ENCODE results near the gene NSG1. TPM values are rescaled to one million over a fixed set of nuclear protein-coding genes. Genes with fewer than 3 reads are reported as not detected.

The NSG1 gene
- total RNA-seq, 1 donor, result not detected

GRCh38 chr4:4368809-4369580, 17.9 kb upstream of the NSG1 start:
- DNase-seq (ENCODE audit: low read depth in 2 of 3, low spot score in 2 of 3), result no peak

DNA sequence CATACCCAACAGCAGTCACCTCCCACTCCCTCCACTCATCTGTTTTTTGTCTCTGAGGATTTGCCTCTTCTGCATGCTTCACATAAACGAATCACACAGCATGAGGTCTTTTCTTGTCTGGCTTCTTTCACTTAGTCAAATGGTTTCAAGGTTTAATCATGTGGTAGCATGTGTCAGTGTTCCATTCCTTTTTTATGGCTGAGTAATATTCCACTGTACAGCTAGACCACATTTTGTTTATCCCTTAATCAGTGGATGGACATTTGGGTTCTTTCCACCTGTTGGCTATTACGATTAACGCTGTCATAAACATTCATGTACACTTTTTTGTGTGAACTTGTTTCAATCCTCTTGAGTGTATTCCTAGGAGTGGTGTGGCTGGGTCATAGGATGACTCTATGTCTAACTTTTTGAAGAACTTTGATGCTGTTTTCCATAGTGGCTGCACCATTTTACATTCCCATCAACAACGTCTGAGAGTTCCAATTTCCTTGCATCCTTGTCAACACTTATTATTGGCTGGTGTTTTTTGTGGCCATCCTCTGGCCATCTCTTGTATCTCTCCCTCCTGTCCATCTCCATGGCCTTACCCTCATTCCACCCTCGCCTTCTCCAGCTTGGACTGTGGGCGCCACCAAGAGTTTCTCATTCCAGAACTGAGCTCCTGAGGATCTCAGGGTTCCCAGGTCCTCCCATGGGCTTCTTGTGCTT, 12.4 kb upstream of the NSG1 start:
- no peak for DNase-seq (ENCODE audit: low read depth in 2 of 3, low spot score in 2 of 3)

GRCh38 chr4:4376074-4376473, 10.8 kb upstream of the NSG1 start:
- DNase-seq (ENCODE audit: low read depth in 2 of 3, low spot score in 2 of 3), result no peak

- DNase-seq (ENCODE audit: low read depth in 2 of 3, low spot score in 2 of 3), result no peak
Measured at GRCh38 chr4:4377191-4377590, 9.7 kb upstream of the NSG1 start.

GRCh38 chr4:4377732-4378460, 9.0 kb upstream of the NSG1 start:
- no peak for DNase-seq (ENCODE audit: low read depth in 2 of 3, low spot score in 2 of 3)

DNA sequence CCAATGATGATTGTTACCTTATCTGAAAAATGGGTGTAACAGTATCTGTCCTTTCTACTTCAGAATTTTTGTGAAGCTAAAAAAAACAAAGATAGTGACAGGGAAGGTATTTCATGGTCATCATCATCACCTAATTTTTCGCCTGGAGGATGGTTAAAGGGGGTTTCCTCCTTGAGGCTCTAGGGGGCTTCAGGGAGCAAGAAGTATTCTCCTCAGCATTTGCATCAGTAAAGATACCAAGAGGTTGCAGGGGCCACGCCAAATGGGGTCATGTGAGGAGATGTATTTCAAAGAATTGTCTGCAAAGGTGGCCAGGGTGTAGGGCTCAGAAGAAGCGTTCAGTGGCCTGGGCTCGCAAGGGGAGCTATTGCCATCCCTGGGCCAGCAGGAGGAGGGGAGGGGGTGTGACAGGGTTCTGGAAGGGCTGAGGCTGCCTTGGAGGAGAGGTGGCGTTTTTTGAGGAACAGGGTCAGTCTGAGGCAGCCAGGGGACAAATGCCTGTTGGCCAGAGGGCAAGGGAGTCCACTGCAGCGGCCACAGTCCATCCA, 7.3 kb upstream of the NSG1 start:
- no peak for DNase-seq (ENCODE audit: low read depth in 2 of 3, low spot score in 2 of 3)

DNA sequence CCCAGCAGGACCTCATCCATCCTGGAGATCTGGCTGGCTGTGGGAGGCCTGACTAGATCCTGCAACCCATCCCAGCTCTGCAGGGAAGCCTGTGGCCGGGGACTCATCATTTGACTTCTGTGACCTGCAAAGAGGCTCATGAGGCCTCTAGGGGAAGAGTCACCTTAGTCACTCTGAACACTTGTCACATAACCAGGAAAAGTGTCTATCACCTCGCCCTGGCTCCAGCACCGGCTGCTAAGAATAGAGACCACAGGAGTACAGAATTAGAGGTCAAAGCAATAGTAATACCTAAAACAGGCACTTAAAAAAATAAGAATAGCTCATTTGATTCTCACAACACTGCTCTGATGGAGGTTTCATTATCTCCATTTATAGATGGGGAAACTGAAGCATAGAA, 3.8 kb upstream of the NSG1 start:
- no peak for DNase-seq (ENCODE audit: low read depth in 2 of 3, low spot score in 2 of 3)

DNA sequence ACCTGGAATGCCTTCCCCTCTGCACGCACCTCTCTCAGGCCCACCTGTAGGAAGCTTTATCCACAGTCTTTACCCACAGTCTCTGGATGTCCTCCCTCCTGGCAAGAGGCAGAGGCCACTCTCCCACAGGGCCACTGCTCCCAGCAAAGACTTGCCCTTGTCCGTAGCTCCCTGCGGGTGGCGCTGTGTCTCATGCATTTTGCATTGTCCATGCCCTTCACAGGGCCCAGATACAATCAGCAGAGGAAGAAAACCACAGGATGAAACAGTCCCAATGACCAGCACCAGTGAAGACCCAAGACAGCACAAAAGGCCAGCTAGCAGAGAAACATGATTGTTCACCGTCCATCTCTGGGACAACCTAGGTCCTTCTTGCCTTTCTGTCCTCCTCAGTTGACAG, 2.1 kb upstream of the NSG1 start:
- peak in 1 of 3 donors; percentile 27 for DNase-seq (ENCODE audit: low read depth in 2 of 3, low spot score in 2 of 3)

- no peak for DNase-seq (ENCODE audit: low read depth in 2 of 3, low spot score in 2 of 3)
Measured at GRCh38 chr4:4385729-4386295, 1.1 kb upstream of the NSG1 start.

DNA sequence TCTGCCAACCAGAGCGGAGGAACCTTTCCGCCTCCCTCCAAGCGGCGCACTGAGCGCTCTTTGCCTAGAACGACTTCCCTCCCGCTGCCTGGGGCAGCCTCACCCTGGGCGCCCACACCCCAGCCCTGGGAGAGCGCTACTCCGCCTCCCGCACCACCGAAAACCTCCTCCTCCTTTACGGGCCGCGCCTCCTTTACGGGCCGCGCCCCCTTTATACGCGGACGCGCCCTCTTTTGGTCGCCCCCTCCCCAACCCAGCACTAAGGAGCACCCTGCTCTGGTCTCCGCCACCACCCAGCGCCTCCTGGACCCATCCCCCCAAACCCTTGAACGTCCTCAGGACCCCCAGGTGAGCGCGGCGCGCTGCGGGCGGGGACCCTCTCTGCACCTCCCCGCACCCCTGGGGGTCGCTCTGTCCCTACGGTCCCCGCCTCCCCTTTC, 586 bp upstream of the NSG1 start:
- peak in 1 of 3 donors; percentile 20 for DNase-seq (ENCODE audit: low read depth in 2 of 3, low spot score in 2 of 3)

GRCh38 chr4:4387531-4388310, 819 bp downstream of the NSG1 start:
- DNase-seq (ENCODE audit: low read depth in 2 of 3, low spot score in 2 of 3), result no peak

GRCh38 chr4:4388311-4388790, 1.4 kb downstream of the NSG1 start:
- no peak for DNase-seq (ENCODE audit: low read depth in 2 of 3, low spot score in 2 of 3)

DNA sequence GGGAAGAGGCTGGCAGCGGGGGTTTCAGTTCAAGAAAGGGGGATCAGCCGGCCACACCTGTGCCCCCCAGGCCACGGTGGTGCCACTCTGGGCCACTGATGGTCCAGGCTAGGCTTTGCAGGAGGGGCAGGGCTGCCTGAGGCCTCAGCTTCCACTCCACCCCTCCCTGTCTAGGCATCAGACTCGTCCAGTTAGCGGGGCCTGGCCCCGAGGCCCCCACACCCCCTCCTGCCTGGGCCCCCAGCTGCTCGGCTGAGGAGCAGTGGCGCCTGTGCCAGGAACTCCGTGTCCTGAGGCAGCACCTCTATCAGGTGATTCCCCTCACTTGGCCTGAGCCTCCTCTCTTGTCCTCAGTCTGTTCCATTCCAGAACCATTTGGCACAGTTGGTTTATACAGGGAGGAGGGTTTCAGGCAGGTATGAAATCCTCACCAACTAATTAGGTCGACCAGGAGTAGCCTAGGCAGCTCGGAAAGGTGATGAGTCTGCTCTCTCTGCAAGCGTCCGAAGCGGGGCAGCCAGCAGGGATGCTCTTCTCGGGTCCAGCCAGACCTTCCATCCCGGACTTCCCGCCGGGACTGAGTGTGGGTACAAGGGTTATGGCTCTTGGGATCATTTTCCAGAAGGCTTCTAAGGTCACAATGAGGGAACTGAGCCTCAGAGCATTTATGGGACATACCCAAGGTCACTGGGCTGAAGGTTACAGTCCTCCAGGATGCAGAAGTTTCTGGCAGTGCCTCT, 2.1 kb downstream of the NSG1 start:
- DNase-seq (ENCODE audit: low read depth in 2 of 3, low spot score in 2 of 3), result no peak

- no peak for DNase-seq (ENCODE audit: low read depth in 2 of 3, low spot score in 2 of 3)
Measured at GRCh38 chr4:4390046-4390445, 3.1 kb downstream of the NSG1 start.

DNA sequence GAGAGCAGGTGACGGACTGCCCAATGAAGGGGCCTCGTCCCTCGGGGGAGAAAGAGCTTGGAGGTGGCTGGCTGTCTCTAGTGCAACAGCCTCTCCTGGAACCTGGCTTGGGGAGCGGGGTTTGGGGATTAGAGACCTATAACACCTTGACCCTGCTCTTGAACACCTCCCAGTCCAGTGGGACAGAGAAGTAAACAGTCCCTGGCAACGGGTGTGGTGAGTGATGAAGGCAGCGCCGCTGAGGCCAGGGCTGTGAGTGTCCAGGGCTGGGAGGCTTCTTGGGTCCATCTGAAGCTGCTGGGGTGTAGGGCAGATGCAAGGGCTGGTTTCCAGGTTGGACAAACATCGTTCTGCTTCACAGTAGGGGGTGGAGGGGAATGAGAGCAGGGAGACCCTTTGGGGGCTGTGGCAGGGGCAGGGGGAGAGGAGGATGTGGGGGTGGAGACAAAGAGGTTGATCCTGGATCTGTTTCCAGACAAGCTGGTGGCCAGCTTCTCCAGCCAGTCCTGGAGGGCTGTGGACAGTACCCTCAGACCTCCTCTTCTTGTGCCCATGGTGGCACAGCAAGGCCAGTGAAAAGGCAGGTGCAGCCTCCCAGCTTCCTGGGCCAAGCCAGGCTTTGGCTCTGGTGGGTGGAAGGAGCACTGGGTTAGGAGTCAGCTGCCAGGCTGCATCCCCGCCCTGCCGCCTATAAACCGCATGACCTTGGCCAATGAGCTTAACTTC, 3.8 kb downstream of the NSG1 start:
- DNase-seq (ENCODE audit: low read depth in 2 of 3, low spot score in 2 of 3), result no peak

DNA sequence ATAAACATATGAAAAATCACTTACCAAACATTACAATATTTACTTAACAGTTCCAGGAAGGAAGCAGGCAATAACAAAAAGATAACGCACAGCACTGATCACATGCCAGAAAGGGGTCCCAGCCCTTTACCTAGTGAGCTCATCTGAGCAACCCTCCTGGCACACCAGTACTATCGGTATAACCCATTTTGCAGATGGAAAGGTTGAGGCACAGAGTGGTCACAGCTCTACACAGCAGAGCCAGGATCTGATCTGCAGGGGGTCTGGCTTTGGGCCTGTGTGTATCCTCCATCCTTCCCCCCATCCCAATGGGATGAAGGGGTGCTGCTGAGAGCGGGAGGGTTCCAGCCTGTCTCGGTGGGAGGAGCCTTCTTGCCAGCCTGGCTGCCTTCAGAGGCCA, 5.0 kb downstream of the NSG1 start:
- no peak for DNase-seq (ENCODE audit: low read depth in 2 of 3, low spot score in 2 of 3)

DNA sequence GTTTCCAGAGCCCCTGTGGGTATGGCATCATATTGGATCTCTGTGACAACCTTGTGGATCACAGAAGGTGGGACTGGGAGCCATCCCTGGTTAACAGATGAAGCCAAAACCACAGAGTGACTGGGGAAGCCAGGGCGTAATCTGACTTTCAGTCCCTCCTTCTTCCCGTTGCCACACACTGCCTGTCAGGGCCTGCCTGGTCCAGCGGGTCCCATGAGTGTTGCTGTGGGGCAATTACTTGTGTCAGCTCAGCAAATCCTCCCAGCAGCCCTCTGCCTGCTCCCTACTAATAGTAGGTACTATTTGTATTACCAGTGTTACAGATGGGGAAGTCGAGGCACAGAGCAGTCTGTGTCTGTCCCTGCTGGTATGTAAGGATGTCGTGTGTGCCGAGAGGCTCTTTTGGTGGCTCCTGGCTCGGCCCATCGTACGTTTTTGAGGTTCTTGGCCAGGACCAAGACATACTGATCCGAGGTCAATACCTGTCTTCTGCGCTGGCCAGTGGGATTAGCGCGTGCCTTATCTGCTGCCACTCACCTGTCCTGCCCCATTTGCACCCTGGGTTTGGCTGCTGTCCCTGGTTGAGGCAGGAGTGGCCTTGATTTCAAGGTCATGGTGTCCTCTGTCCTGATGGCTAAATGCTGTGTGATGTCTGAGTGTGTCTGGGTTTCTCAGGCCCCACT, 5.7 kb downstream of the NSG1 start:
- DNase-seq (ENCODE audit: low read depth in 2 of 3, low spot score in 2 of 3), result no peak

DNA sequence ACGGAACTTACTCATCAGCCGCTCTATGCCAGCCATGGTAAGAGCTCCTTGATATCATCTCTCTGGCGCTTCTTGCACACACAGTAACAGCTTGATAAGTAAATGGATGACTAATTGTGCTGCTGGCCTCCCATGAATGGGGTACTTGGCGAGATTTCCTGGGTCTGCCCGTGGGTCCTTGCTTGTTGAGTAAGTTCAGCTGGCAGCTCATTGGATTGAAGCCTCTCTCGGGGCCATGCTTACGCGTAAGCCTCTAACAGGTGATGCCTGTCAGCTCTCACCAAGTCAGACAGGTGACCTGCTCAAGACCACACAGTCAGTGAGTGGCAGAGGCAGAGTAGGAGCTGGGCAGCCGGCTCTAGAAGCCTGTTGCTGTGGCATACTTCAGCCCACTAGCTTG, 7.7 kb downstream of the NSG1 start:
- no peak for DNase-seq (ENCODE audit: low read depth in 2 of 3, low spot score in 2 of 3)

All from hematopoietic multipotent progenitor cell (in vitro differentiated cells).